SK-N-SH treated with all-trans-retinoic acid at 6 μM for 48 hours (cell line): ENCODE data around the gene ANKRD60.

Experiments used
- ATAC-seq: fragments of 200-7000 bp; cut with Tn5 transposase; 3 replicates; pipeline ENCODE4 v1.9.1; 2020; ENCODE audit warnings: mild to moderate bottlenecking, moderate library complexity
- ARNTL ChIP-seq: fragments of 450-650 bp; formaldehyde crosslinking; IDR thresholded peaks from 2 replicates; pipeline ENCODE4 v1.5.0; 2020; ENCODE audit warnings: low read depth, mild to moderate bottlenecking, moderate library complexity, borderline replicate concordance
- BACH2 ChIP-seq: fragments of 250-450 bp; sonication (Bioruptor Pico); IDR thresholded peaks from 2 replicates; pipeline ENCODE4 v1.9.0; 2021; ENCODE audit warnings: mild to moderate bottlenecking, borderline replicate concordance
- ESRRG ChIP-seq: fragments of 250-450 bp; sonication (Bioruptor Pico); IDR thresholded peaks from 2 replicates; pipeline ENCODE4 v1.6.1; 2021; ENCODE audit warnings: mild to moderate bottlenecking
- GLIS3 ChIP-seq: fragments of 250-450 bp; sonication (Bioruptor Pico); IDR thresholded peaks from 2 replicates; pipeline ENCODE4 v1.5.0; 2020; ENCODE audit warnings: mild to moderate bottlenecking, moderate library complexity
- ISL1 ChIP-seq: fragments of 250-450 bp; sonication (Bioruptor Pico); IDR thresholded peaks from 2 replicates; pipeline ENCODE4 v2.1.2; 2022; ENCODE audit warnings: mild to moderate bottlenecking, moderate library complexity
- OSR1 ChIP-seq: fragments of 250-450 bp; sonication (Bioruptor Pico); IDR thresholded peaks from 2 replicates; pipeline ENCODE4 v1.8.0; 2022; ENCODE audit warnings: moderate library complexity, mild to moderate bottlenecking, inconsistent platforms
- POU6F1 ChIP-seq: fragments of 250-450 bp; sonication (Bioruptor Pico); IDR thresholded peaks from 2 replicates; pipeline ENCODE4 v1.8.0; 2021; ENCODE audit warnings: low read depth, mild to moderate bottlenecking, moderate library complexity, borderline replicate concordance
- PPARA ChIP-seq: fragments of 250-450 bp; sonication (Bioruptor Pico); IDR thresholded peaks from 2 replicates; pipeline ENCODE4 v1.5.0; 2020; ENCODE audit warnings: mild to moderate bottlenecking, borderline replicate concordance
- RARB ChIP-seq: fragments of 250-450 bp; sonication (Bioruptor Pico); IDR thresholded peaks from 2 replicates; pipeline ENCODE4 v1.8.0; 2021; ENCODE audit warnings: mild to moderate bottlenecking, moderate library complexity
- SNAI2 ChIP-seq: fragments of 250-450 bp; sonication (Bioruptor Pico); IDR thresholded peaks from 2 replicates; pipeline ENCODE4 v1.5.0; 2020; ENCODE audit warnings: mild to moderate bottlenecking, moderate library complexity
- TCF4 ChIP-seq: fragments of 250-450 bp; sonication (Bioruptor Pico); IDR thresholded peaks from 2 replicates; pipeline ENCODE4 v1.8.0; 2021; ENCODE audit warnings: mild to moderate bottlenecking, moderate library complexity, borderline replicate concordance
- ZC3H10 ChIP-seq: fragments of 250-450 bp; sonication (Bioruptor Pico); IDR thresholded peaks from 2 replicates; pipeline ENCODE4 v1.5.1; 2021; ENCODE audit warnings: mild to moderate bottlenecking, moderate library complexity
- ZFP30 ChIP-seq: fragments of 450-650 bp; formaldehyde crosslinking; IDR thresholded peaks from 2 replicates; pipeline ENCODE4 v1.5.0; 2022; ENCODE audit warnings: mild to moderate bottlenecking, moderate library complexity
- ZNF565 ChIP-seq: fragments of 450-650 bp; formaldehyde crosslinking; conservative IDR thresholded peaks from 2 replicates; pipeline ENCODE4 v1.5.0; 2020; ENCODE audit warnings: low read depth, mild to moderate bottlenecking, moderate library complexity
- ZNF70 ChIP-seq: fragments of 450-650 bp; formaldehyde crosslinking; IDR thresholded peaks from 2 replicates; pipeline ENCODE4 v1.5.0; 2020; ENCODE audit warnings: mild to moderate bottlenecking, moderate library complexity
- ZNF8 ChIP-seq: fragments of 450-650 bp; formaldehyde crosslinking; IDR thresholded peaks from 2 replicates; pipeline ENCODE4 v1.5.0; 2020; ENCODE audit warnings: mild to moderate bottlenecking, moderate library complexity
- TF ChIP-seq, protein P1 (sequence below): fragments of 250-450 bp; sonication (Bioruptor Pico); IDR thresholded peaks from 2 replicates; pipeline ENCODE4 v1.8.0; 2020; ENCODE audit warnings: mild to moderate bottlenecking, moderate library complexity, borderline replicate concordance
- TF ChIP-seq, protein P2 (sequence below): fragments of 250-450 bp; sonication (Bioruptor Pico); IDR thresholded peaks from 2 replicates; pipeline ENCODE4 v1.5.1; 2020; ENCODE audit warnings: low read depth, mild to moderate bottlenecking, moderate library complexity
- TF ChIP-seq, protein P3 (sequence below): fragments of 250-450 bp; sonication (Bioruptor Pico); IDR thresholded peaks from 2 replicates; pipeline ENCODE4 v1.5.1; 2021; ENCODE audit warnings: mild to moderate bottlenecking, moderate library complexity
- TF ChIP-seq, protein P4 (sequence below): fragments of 250-450 bp; sonication (Bioruptor Pico); IDR thresholded peaks from 2 replicates; pipeline ENCODE4 v1.5.0; 2020; ENCODE audit warnings: mild to moderate bottlenecking, moderate library complexity

The ANKRD60 gene

GRCh38 chr20:58268421-58268821, 40.0 kb upstream of the ANKRD60 start:
- ATAC-seq = no peak

GRCh38 chr20:58267389-58268215, 39.1 kb upstream of the ANKRD60 start:
- ATAC-seq = no peak
- TF ChIP-seq SNAI2 (no peak), ARNTL (no peak), ISL1 (CRISPR knock-in tag) (no peak), TCF4 (CRISPR knock-in tag) (no peak), PPARA (no peak), ESRRG (CRISPR knock-in tag) (no peak), ZNF565 (no peak), RARB (CRISPR knock-in tag) (no peak), BACH2 (no peak)
- TF ChIP-seq, protein P1, sequence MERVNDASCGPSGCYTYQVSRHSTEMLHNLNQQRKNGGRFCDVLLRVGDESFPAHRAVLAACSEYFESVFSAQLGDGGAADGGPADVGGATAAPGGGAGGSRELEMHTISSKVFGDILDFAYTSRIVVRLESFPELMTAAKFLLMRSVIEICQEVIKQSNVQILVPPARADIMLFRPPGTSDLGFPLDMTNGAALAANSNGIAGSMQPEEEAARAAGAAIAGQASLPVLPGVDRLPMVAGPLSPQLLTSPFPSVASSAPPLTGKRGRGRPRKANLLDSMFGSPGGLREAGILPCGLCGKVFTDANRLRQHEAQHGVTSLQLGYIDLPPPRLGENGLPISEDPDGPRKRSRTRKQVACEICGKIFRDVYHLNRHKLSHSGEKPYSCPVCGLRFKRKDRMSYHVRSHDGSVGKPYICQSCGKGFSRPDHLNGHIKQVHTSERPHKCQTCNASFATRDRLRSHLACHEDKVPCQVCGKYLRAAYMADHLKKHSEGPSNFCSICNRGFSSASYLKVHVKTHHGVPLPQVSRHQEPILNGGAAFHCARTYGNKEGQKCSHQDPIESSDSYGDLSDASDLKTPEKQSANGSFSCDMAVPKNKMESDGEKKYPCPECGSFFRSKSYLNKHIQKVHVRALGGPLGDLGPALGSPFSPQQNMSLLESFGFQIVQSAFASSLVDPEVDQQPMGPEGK (CRISPR knock-in tag) = no peak
- TF ChIP-seq, protein P2, sequence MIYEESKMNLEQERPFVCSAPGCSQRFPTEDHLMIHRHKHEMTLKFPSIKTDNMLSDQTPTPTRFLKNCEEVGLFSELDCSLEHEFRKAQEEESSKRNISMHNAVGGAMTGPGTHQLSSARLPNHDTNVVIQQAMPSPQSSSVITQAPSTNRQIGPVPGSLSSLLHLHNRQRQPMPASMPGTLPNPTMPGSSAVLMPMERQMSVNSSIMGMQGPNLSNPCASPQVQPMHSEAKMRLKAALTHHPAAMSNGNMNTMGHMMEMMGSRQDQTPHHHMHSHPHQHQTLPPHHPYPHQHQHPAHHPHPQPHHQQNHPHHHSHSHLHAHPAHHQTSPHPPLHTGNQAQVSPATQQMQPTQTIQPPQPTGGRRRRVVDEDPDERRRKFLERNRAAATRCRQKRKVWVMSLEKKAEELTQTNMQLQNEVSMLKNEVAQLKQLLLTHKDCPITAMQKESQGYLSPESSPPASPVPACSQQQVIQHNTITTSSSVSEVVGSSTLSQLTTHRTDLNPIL (CRISPR knock-in tag) = no peak

More at GRCh38 chr20:58268421-58268821, 40.0 kb upstream of the ANKRD60 start:
- TF ChIP-seq ZNF8 (CRISPR knock-in tag) (no peak), BACH2 (no peak), OSR1 (CRISPR knock-in tag) (no peak), ZNF565 (no peak), SNAI2 (no peak), ZNF70 (CRISPR knock-in tag) (no peak), GLIS3 (CRISPR knock-in tag) (no peak), ZC3H10 (CRISPR knock-in tag) (no peak), TCF4 (CRISPR knock-in tag) (no peak), RARB (CRISPR knock-in tag) (no peak), ESRRG (CRISPR knock-in tag) (no peak), POU6F1 (no peak), ZFP30 (no peak), ARNTL (no peak), ISL1 (CRISPR knock-in tag) (no peak), PPARA (no peak)
- TF ChIP-seq, protein P3, sequence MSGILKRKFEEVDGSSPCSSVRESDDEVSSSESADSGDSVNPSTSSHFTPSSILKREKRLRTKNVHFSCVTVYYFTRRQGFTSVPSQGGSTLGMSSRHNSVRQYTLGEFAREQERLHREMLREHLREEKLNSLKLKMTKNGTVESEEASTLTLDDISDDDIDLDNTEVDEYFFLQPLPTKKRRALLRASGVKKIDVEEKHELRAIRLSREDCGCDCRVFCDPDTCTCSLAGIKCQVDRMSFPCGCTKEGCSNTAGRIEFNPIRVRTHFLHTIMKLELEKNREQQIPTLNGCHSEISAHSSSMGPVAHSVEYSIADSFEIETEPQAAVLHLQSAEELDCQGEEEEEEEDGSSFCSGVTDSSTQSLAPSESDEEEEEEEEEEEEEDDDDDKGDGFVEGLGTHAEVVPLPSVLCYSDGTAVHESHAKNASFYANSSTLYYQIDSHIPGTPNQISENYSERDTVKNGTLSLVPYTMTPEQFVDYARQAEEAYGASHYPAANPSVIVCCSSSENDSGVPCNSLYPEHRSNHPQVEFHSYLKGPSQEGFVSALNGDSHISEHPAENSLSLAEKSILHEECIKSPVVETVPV = no peak
- TF ChIP-seq, protein P1 (CRISPR knock-in tag) = no peak
- TF ChIP-seq, protein P2 (CRISPR knock-in tag) = no peak
- TF ChIP-seq, protein P4, sequence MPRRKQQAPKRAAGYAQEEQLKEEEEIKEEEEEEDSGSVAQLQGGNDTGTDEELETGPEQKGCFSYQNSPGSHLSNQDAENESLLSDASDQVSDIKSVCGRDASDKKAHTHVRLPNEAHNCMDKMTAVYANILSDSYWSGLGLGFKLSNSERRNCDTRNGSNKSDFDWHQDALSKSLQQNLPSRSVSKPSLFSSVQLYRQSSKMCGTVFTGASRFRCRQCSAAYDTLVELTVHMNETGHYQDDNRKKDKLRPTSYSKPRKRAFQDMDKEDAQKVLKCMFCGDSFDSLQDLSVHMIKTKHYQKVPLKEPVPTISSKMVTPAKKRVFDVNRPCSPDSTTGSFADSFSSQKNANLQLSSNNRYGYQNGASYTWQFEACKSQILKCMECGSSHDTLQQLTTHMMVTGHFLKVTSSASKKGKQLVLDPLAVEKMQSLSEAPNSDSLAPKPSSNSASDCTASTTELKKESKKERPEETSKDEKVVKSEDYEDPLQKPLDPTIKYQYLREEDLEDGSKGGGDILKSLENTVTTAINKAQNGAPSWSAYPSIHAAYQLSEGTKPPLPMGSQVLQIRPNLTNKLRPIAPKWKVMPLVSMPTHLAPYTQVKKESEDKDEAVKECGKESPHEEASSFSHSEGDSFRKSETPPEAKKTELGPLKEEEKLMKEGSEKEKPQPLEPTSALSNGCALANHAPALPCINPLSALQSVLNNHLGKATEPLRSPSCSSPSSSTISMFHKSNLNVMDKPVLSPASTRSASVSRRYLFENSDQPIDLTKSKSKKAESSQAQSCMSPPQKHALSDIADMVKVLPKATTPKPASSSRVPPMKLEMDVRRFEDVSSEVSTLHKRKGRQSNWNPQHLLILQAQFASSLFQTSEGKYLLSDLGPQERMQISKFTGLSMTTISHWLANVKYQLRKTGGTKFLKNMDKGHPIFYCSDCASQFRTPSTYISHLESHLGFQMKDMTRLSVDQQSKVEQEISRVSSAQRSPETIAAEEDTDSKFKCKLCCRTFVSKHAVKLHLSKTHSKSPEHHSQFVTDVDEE = no peak
